Adrenal gland (tissue), 12 donors: ENCODE measurements around the gene ITGBL1. TPM values are rescaled to one million over a fixed set of nuclear protein-coding genes. Genes with fewer than 3 reads are reported as not detected.

Experiments used
- DNase-seq, 7 donors: peaks; one replicate each; pipeline ENCODE4 v3.0.0-alpha.2; 2019 to 2020
- H3K27ac ChIP-seq, 5 donors: fragments of 200-600 bp; sonication (generic) in 4 of 5; 1 replicate in 3 of 5; 2 replicates in 2 of 5; pipeline versions ENCODE4 v1.5.1 to v1.8.0; 2016 to 2020; ENCODE audit warnings: mild to moderate bottlenecking in 1 of 5
- H3K27me3 ChIP-seq: fragments of 200-600 bp; 2 replicates; pipeline ENCODE4 v1.8.0; 2021
- H3K36me3 ChIP-seq, 2 donors: fragments of 200-600 bp; replicated peaks in 1 of 2; 1 replicate in 1 of 2; 2 replicates in 1 of 2; pipeline versions ENCODE4 v1.5.1 to v1.8.0; 2018 to 2022
- H3K4me1 ChIP-seq, 2 donors: fragments of 200-600 bp; replicated peaks in 1 of 2; 1 replicate in 1 of 2; 2 replicates in 1 of 2; pipeline versions ENCODE4 v1.5.1 to v1.8.0; 2018 to 2021
- H3K4me3 ChIP-seq, 4 donors: fragments of 200-600 bp; sonication (generic) in 3 of 4; one replicate each; pipeline ENCODE4 v1.5.1; 2016 to 2018
- H3K9me3 ChIP-seq, 3 donors: fragments of 200-600 bp; sonication (generic) in 1 of 3; replicated peaks in 1 of 3; 1 replicate in 2 of 3; 2 replicates in 1 of 3; pipeline versions ENCODE4 v1.5.1 to v1.8.0; 2016 to 2021
- POLR2A ChIP-seq, 2 donors: fragments of 450-650 bp; IDR thresholded peaks; one replicate each; pipeline ENCODE4 v1.6.1; 2017; ENCODE audit warnings: antibody characterized with exemption in 2 of 2, mild to moderate bottlenecking in 2 of 2, moderate library complexity in 1 of 2
- WGBS, 4 donors: extraction: QIAGEN DNeasy Blood & Tissue Kit in 2 of 4; methylation state at CpG; one replicate each; pipeline versions ENCODE4 v1.1.5 to v1.1.7; 2013 to 2017; 5-methylcytosine and 5-hydroxymethylcytosine counted together
- intact Hi-C, 2 donors: fragments of 100-400 bp; cut with DNase I; formaldehyde crosslinking; loops; one replicate each; pipeline versions ENCODE4 v1.14.1 to v1.15.0; 2022 to 2023
- polyA plus RNA-seq, 3 donors: library from polyadenylated mRNA; stranded (reverse); fragments of 200-250 nt in 2 of 3; fragments of 350-450 nt in 1 of 3; fragmentation: Illumina TruSeq in 1 of 3; extraction: RNeasy Lipid Tissue Mini Kit (QIAGEN cat#74804) in 1 of 3; gene quantifications; one replicate each; pipeline ENCODE4 v1.2.3, GENCODE V29; 2013 to 2014
- total RNA-seq, 9 donors: library from RNA; depleted of rRNA in 4 of 9; stranded (reverse); fragments of >200 nt in 4 of 9; fragments of 120-200 nt in 1 of 9; fragmentation: NEBNext Ultra II Directional in 1 of 9; extraction: Animal tissue kit (Norgen Biotek cat#: 25700) in 1 of 9; gene quantifications; one replicate each; pipeline versions ENCODE4 v1.1.0 to v1.2.4, GENCODE V29; 2013 to 2023
- TF ChIP-seq, protein P1 (sequence below), 6 experiments: fragments of 450-650 bp in 4 of 6; fragments of 200-600 bp in 2 of 6; sonication (generic) in 1 of 6; IDR thresholded peaks; 1 replicate in 5 of 6; 2 replicates in 1 of 6; pipeline versions ENCODE4 v1.5.1 to v1.8.0; 2016 to 2021; ENCODE audit warnings: antibody characterized with exemption in 6 of 6, mild to moderate bottlenecking in 2 of 6, moderate library complexity in 1 of 6
- donor health status: healthy with polysubstance abuse.
- donor health status: Bipolar disorder and iron deficiency.
- donor health status: DM: yes; HTN: yes; CAD: no.
- donor health status: DM: no; HTN: no; CAD: no.
- donor health status: DM: no; HTN: no; CAD: no.
- donor health status: DM: yes; HTN: yes; CAD: no.

The ITGBL1 gene
- total and polyA plus RNA-seq, 12 donors: 1.4 to 8.3 (median 4.8) TPM

DNA sequence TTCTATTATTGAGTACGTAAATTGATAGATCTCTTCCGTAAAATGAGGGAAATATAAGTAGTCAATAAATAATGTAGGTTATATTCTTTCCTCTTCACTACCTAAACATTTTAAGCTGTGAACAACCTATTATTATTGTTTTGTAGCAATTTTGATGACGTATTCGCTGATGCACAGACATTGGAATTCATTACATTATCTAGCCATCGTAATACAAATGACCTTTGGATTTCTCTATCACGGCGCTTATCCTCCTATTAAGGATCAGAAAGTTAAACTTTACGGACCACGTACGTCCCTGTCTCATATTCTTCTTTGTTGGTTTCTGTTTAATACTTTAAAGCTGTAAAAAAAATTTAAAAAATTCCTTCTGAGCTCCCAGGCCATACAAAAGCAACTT, 264.9 kb downstream of the ITGBL1 start:
- Histone ChIP-seq H3K36me3 (no peaks in the 10 kb centered on the region), H3K4me3 (no peak overlapping the region), H3K9me3 (no peaks in the 10 kb centered on the region), H3K4me1 (no peaks in the 10 kb centered on the region), H3K27ac (no peak overlapping the region), H3K27me3 (no peaks in the 10 kb centered on the region)
- TF ChIP-seq, protein P1, sequence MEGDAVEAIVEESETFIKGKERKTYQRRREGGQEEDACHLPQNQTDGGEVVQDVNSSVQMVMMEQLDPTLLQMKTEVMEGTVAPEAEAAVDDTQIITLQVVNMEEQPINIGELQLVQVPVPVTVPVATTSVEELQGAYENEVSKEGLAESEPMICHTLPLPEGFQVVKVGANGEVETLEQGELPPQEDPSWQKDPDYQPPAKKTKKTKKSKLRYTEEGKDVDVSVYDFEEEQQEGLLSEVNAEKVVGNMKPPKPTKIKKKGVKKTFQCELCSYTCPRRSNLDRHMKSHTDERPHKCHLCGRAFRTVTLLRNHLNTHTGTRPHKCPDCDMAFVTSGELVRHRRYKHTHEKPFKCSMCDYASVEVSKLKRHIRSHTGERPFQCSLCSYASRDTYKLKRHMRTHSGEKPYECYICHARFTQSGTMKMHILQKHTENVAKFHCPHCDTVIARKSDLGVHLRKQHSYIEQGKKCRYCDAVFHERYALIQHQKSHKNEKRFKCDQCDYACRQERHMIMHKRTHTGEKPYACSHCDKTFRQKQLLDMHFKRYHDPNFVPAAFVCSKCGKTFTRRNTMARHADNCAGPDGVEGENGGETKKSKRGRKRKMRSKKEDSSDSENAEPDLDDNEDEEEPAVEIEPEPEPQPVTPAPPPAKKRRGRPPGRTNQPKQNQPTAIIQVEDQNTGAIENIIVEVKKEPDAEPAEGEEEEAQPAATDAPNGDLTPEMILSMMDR (IDR thresholded peaks at IDR 0.05): no peak
- TF ChIP-seq POLR2A (IDR thresholded peaks at IDR 0.05): no peak
- no peak for DNase-seq
- WGBS, 4 donors: 87 to 92% (median 91%) methylated on average over 10 of the region's 10 CpGs
- intact Hi-C loops: no loop called here

DNA sequence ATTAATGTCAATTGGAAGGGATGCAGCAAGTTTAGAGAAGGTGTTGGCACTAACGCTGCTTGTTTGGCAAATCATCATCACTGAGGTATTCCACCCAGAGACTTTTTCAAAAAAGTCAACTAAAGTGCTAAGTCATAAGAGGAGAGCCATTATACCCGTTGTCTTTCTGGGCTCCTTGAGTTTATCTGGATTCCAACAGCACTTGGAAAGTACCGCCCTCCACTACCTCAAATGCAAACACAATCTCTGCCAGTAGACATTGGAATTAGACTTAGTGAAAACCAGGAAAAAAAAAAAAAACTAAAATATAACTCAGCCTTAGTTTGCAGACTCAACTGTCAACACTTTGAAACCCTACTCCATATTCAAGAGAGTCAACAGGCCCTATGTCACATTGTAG, 266.0 kb downstream of the ITGBL1 start:
- intact Hi-C loops: no loop called here
- Histone ChIP-seq H3K36me3 (no peaks in the 10 kb centered on the region), H3K9me3 (no peaks in the 10 kb centered on the region), H3K4me1 (no peaks in the 10 kb centered on the region), H3K4me3 (no peak overlapping the region), H3K27ac (no peak overlapping the region), H3K27me3 (no peaks in the 10 kb centered on the region)
- TF ChIP-seq POLR2A (IDR thresholded peaks at IDR 0.05): no peak
- TF ChIP-seq, protein P1 (IDR thresholded peaks at IDR 0.05): no peak
- 87 to 95% (median 94%) methylated on average over 3 of the region's 3 CpGs for WGBS, 4 donors
- DNase-seq: no peak

DNA sequence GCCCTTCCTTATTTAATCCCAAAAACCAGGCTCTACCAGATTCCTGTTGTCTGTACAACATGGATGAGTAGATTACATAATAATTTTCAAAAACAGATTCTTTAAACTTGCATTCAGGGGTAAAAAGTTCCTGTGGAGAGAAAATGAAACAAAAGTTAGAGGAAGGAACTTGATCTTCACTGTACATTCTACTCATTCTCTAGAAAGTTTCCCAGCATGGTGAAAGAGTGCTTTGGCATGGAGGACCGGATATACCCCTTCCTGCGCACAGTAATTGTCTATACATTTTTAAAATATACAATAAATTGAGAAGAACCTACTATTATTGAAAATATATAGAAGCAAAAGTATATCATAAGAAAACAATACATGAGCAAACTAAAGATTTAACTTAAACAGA, 274.2 kb downstream of the ITGBL1 start:
- Histone ChIP-seq H3K4me3 (no peak overlapping the region), H3K27me3 (no peaks in the 10 kb centered on the region), H3K27ac (no peak overlapping the region), H3K36me3 (no peaks in the 10 kb centered on the region), H3K4me1 (no peaks in the 10 kb centered on the region), H3K9me3 (no peaks in the 10 kb centered on the region)
- intact Hi-C loops: no loop called here
- no peak for TF ChIP-seq POLR2A (IDR thresholded peaks at IDR 0.05)
- TF ChIP-seq, protein P1 (IDR thresholded peaks at IDR 0.05): no peak
- DNase-seq: no peak
- WGBS, 4 donors: 72 to 84% (median 76%) methylated on average over 2 of the region's 2 CpGs

DNA sequence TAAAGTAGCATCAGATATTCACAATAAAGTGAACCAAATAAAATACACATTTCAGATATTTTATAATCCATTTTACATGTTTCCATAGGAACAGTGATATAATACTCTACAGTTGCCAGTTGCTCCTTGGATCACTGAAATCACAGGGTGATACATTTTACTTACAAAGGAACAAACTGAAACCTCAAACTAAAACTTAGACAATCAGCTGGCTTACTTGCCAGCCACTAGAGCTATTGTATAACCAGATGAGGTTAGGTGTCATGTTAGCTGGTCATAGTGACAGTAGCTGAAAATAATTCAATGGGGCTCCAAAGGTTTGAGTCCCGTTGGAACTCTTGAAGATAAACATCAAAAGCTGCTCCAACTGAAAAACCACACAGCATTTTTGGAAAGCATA, 274.6 kb downstream of the ITGBL1 start:
- TF ChIP-seq, protein P1 (IDR thresholded peaks at IDR 0.05): no peak
- no peak for TF ChIP-seq POLR2A (IDR thresholded peaks at IDR 0.05)
- Histone ChIP-seq H3K36me3 (no peaks in the 10 kb centered on the region), H3K27me3 (no peaks in the 10 kb centered on the region), H3K27ac (no peak overlapping the region), H3K4me1 (no peaks in the 10 kb centered on the region), H3K4me3 (no peak overlapping the region), H3K9me3 (no peaks in the 10 kb centered on the region)
- intact Hi-C loops: no loop called here
- no peak for DNase-seq
- 38 to 47% (median 44%) methylated on average over 1 of the region's 1 CpG for WGBS, 4 donors
